AG09309 (cell line): Measurements from ENCODE around the gene CEP97.

ENCODE experiments used
- DNase-seq: peaks from one replicate; pipeline ENCODE4 v3.0.0-alpha.2; 2010; ENCODE audit warnings: low read depth
- H3K4me3 ChIP-seq: 2 replicates; pipeline ENCODE4 v1.5.1; 2011; ENCODE audit warnings: mild to moderate bottlenecking, low read depth, low read length, moderate library complexity; ENCODE audit not compliant: control insufficient read depth
- TF ChIP-seq, protein P1 (sequence below): IDR thresholded peaks from 2 replicates; pipeline ENCODE4 v1.5.1; 2011; ENCODE audit warnings: mild to moderate bottlenecking, low read depth, low read length, inconsistent platforms; ENCODE audit not compliant: insufficient read depth, control insufficient read depth; ENCODE audit errors: missing control alignments

Gene CEP97

DNA sequence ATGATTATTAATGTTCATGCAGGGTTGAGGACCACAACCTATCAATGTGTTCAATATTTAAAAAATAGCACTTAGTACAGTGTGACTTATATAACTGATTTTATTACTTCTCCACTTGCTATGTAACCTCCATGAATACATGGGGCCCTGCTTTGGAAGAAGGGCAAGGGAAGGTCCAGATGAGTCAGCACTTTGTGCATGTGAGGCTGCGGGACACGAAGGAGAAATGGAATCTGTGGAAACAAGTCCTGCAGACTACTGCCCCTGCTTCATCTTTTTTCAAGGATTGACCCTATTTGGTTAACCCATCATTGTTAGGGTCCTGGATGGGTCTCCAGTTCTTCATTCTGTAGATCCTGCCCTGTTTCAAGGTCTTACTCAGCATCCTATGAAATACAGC is 56.2 kb downstream of the CEP97 start:
- peak; percentile 55 for DNase-seq
- no peak overlapping the region for H3K4me3 ChIP-seq
- TF ChIP-seq, protein P1, sequence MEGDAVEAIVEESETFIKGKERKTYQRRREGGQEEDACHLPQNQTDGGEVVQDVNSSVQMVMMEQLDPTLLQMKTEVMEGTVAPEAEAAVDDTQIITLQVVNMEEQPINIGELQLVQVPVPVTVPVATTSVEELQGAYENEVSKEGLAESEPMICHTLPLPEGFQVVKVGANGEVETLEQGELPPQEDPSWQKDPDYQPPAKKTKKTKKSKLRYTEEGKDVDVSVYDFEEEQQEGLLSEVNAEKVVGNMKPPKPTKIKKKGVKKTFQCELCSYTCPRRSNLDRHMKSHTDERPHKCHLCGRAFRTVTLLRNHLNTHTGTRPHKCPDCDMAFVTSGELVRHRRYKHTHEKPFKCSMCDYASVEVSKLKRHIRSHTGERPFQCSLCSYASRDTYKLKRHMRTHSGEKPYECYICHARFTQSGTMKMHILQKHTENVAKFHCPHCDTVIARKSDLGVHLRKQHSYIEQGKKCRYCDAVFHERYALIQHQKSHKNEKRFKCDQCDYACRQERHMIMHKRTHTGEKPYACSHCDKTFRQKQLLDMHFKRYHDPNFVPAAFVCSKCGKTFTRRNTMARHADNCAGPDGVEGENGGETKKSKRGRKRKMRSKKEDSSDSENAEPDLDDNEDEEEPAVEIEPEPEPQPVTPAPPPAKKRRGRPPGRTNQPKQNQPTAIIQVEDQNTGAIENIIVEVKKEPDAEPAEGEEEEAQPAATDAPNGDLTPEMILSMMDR: no peak

DNA sequence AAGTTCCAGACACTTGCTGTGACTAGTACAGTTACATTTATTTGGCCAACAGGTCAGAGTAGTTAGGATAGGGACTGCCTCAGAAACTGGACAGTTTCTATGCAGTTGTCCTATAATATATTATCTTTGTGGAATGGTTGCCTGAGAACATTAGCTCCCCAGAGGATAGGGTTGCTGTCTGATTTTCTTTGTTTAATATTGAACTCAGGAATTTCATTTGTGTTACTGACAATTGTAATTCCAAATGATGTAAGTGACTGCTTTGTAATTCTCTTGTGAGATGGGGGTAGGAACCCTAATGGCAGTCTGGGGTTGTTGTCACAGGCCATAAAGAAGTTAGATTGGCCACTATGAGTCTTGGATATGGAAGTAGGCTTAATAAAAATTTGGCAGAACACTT is 56.8 kb downstream of the CEP97 start:
- TF ChIP-seq, protein P1: no peak
- no peak for DNase-seq
- no peak overlapping the region for H3K4me3 ChIP-seq

DNA sequence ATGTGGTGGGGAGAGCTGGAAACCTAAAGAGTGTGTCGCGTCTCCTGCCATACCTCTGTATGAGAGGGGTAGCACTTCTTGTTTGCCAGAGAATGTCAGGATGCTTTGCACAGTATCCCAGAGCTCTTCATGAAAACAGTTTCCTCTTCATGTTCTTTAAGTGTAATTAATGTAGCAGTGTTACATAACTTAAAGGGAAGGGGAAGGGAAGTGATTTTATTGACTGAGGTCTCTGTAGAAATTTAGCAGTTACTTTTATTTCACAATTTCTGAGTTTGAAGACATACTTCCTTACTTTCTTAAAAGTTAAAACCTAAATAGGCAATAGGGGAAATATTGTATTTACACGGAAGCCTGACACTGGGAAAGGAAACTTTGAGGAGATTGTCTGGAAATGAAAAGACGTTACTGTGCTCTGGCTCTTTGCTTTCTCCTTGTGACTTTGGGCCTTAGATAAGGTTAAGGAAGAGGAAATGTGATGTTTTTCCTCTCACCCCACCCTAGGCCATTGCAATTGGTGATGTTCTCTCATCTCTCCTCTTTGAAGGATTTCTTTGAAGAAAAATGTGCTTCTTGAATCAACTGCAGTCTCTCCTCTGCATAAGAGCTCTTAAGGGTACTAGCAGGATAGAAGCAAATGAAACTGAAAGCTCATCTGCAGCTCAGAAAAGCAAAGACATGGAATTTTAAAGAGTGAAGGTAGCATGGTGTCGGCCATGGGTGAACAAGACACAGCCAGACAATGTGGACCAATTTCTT is 60.6 kb downstream of the CEP97 start:
- TF ChIP-seq, protein P1: no peak
- DNase-seq: no peak
- no peak overlapping the region for H3K4me3 ChIP-seq

DNA sequence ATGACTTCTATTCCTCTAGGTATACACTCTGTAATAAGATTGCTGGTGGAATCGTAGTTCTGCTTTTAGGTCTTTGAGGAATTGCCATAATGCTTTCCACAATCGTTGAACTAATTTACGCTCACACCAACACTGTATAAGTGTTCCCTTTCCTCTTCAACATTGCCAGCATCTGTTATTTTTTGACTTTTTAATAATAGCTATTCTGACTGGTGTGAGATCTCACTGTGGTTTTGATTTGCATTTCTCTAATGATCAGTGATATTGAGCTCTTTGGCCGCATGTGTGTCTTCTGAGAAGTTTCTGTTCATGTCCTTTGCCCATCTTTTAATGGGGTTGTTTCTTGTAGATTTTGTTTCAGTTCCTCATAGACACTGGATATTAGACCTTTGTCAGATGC is 67.4 kb downstream of the CEP97 start:
- H3K4me3 ChIP-seq: no peak overlapping the region
- TF ChIP-seq, protein P1: no peak
- no peak for DNase-seq

DNA sequence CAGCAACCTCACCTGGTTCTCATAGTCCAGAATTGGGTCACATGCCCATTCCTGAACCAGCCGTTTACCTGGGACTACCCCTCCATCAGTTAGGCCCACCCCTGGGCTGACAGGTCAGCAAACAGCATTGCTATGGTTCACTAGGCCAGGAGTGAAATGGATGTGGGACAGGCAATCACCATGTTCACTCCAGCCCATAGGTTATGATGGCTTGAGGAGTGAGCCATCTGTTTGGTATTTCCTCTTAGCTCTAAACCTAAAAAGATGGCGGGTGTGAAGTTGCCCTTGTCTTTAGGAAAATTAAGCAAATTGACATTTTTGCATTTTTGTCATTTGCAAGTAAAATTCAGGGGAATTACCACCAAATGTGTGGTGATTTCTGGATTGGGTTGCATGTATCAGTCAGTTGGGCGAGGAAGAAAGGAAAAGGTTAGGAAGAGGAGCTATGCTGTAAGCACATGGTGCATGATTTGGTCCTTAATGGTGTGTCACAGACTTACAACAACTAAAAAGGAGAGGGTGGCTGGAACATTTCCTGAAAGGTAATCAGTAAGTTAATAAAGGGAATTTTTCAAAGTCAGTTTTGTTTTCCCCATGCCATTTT is 71.8 kb downstream of the CEP97 start:
- H3K4me3 ChIP-seq: no peak overlapping the region
- TF ChIP-seq, protein P1: no peak
- no peak for DNase-seq

- TF ChIP-seq, protein P1: no peak
- DNase-seq: no peak
- no peak overlapping the region for H3K4me3 ChIP-seq
Observed at GRCh38 chr3:101801174-101801573, 76.8 kb downstream of the CEP97 start.
